Transverse colon (tissue), 4 donors: Measurements from ENCODE around the gene VWA5B1. TPM values are rescaled to one million over a fixed set of nuclear protein-coding genes. Genes with fewer than 3 reads are reported as not detected.

Source experiments
- DNase-seq: peaks from one replicate; pipeline ENCODE4 v3.0.0-alpha.2; 2019
- H3K27ac ChIP-seq, 4 donors: fragments of 200-600 bp; sonication (generic); 2 replicates each; pipeline ENCODE4 v1.5.1; 2016 to 2018; ENCODE audit warnings: inconsistent platforms in 4 of 4
- H3K27me3 ChIP-seq: fragments of 200-600 bp; sonication (generic); 2 replicates; pipeline ENCODE4 v1.5.1; 2017; ENCODE audit warnings: inconsistent platforms
- H3K36me3 ChIP-seq, 4 donors: fragments of 200-600 bp; sonication (generic); 2 replicates each; pipeline ENCODE4 v1.5.1; 2017 to 2019; ENCODE audit warnings: inconsistent platforms in 4 of 4
- H3K4me1 ChIP-seq, 4 donors: fragments of 200-600 bp; sonication (generic); 2 replicates each; pipeline ENCODE4 v1.5.1; 2017 to 2020; ENCODE audit warnings: inconsistent platforms in 4 of 4
- H3K4me3 ChIP-seq, 4 donors: fragments of 200-600 bp; sonication (generic); 1 replicate in 1 of 4; 2 replicates in 3 of 4; pipeline versions ENCODE4 v1.5.1 to v1.6.1; 2017 to 2019; ENCODE audit warnings: inconsistent platforms in 4 of 4
- H3K9me3 ChIP-seq, 2 donors: fragments of 200-600 bp; sonication (generic); 2 replicates each; pipeline ENCODE4 v1.5.1; 2017 to 2019; ENCODE audit warnings: inconsistent platforms in 2 of 2
- EP300 ChIP-seq: sonication (generic); formaldehyde crosslinking; IDR thresholded peaks from one replicate; pipeline ENCODE4 v1.6.1; 2017; ENCODE audit warnings: antibody characterized with exemption, low read depth
- POLR2A ChIP-seq: fragments of 450-650 bp; IDR thresholded peaks from one replicate; pipeline ENCODE4 v1.6.1; 2016; ENCODE audit warnings: antibody characterized with exemption, mild to moderate bottlenecking, moderate library complexity
- POLR2AphosphoS5 ChIP-seq, 3 donors: sonication (generic); formaldehyde crosslinking; IDR thresholded peaks; one replicate each; pipeline ENCODE4 v1.6.1; 2016; ENCODE audit warnings: antibody characterized with exemption in 3 of 3
- WGBS, 2 donors: methylation state at CpG; one replicate each; pipeline ENCODE4 v1.1.5; 2018; ENCODE audit warnings: low coverage in 1 of 2; 5-methylcytosine and 5-hydroxymethylcytosine counted together
- in situ Hi-C, 4 donors: fragments of 200-750 bp; cut with MboI; loops; one replicate each; pipeline versions ENCODE4 v1.15.0 to v1.15.1; 2017; ENCODE audit warnings: low sequenced_read_pairs in 3 of 4, low pct_ligation_motif_present in 1 of 4, low pct_unique_long_range_greater_than_20kb in 1 of 4
- intact Hi-C: fragments of 100-400 bp; cut with DNase I; formaldehyde crosslinking; loops from one replicate; pipeline ENCODE4 v1.15.1; 2023; ENCODE audit warnings: low total_unique reads
- total RNA-seq, 4 donors: library from RNA; depleted of rRNA; stranded (reverse); fragments of >200 nt; gene quantifications; one replicate each; pipeline ENCODE4 v1.1.0, GENCODE V29; 2016
- TF ChIP-seq, protein P1 (sequence below), 5 experiments: fragments of 200-600 bp in 3 of 5; fragments of 450-650 bp in 2 of 5; sonication (generic) in 3 of 5; IDR thresholded peaks; 1 replicate in 2 of 5; 2 replicates in 3 of 5; pipeline ENCODE4 v1.5.1; 2016 to 2017; ENCODE audit warnings: antibody characterized with exemption in 5 of 5, inconsistent platforms in 3 of 5, mild to moderate bottlenecking in 2 of 5, moderate library complexity in 1 of 5

Gene VWA5B1
- total RNA-seq, 4 donors from 2014 or later = not detected

DNA sequence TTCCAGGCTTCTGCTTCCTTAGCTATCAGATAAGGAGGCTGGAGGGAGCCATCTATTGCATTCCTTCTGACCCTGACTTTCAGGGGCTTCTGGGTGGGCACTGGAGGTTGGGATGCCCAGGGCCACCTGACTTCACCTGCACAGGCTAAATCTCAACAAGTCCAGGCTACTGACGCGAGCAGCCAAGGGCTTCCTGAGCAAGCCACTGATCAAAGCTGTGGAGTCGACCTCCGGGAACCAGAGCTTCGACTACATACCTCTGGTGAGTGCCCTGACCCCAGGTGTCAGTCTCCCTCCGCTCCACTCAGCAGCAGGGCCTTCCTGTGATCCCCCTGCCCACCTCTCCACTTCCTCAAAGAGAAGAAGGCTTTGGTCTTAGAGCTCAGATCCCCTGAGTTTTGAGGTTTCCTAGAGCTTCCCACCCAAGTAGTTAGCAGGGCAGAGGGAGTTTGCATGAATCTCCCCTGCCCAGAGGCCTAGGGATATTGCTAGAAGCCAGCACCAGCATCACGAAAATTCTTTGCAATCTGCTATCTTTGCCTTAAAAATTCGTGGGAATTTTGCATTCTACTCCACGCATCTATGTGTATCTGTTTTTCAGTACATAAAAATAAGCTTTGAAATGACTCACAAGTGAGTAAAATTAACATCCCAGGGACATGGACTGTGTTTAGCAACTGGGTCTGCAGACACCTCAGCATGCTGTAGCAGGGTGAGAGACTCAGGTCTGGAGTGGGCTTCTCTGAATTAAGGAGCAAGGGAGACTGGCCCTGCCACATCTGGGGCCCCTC is 61.4 kb downstream of the VWA5B1 start:
- H3K9me3 ChIP-seq = no peaks in the 10 kb centered on the region
- H3K4me1 ChIP-seq = no peaks in the 10 kb centered on the region
- no peaks in the 10 kb centered on the region for H3K27me3 ChIP-seq
- H3K27ac ChIP-seq = no peak overlapping the region
- no peak overlapping the region for H3K4me3 ChIP-seq
- no peak for DNase-seq
- in situ Hi-C loops = no loop called here
- 73% methylated on average over 9 of the region's 9 CpGs; no CpG with 5 or more reads in 1 of the 2 donors for WGBS, 2 donors
- TF ChIP-seq POLR2A (no peak), EP300 (no peak), POLR2AphosphoS5 (IDR thresholded peaks at IDR 0.05) (no peak)
- TF ChIP-seq, protein P1, sequence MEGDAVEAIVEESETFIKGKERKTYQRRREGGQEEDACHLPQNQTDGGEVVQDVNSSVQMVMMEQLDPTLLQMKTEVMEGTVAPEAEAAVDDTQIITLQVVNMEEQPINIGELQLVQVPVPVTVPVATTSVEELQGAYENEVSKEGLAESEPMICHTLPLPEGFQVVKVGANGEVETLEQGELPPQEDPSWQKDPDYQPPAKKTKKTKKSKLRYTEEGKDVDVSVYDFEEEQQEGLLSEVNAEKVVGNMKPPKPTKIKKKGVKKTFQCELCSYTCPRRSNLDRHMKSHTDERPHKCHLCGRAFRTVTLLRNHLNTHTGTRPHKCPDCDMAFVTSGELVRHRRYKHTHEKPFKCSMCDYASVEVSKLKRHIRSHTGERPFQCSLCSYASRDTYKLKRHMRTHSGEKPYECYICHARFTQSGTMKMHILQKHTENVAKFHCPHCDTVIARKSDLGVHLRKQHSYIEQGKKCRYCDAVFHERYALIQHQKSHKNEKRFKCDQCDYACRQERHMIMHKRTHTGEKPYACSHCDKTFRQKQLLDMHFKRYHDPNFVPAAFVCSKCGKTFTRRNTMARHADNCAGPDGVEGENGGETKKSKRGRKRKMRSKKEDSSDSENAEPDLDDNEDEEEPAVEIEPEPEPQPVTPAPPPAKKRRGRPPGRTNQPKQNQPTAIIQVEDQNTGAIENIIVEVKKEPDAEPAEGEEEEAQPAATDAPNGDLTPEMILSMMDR (IDR thresholded peaks at IDR 0.05) = no peak
- intact Hi-C loops = no loop called here
- H3K36me3 ChIP-seq = no peaks in the 10 kb centered on the region

DNA sequence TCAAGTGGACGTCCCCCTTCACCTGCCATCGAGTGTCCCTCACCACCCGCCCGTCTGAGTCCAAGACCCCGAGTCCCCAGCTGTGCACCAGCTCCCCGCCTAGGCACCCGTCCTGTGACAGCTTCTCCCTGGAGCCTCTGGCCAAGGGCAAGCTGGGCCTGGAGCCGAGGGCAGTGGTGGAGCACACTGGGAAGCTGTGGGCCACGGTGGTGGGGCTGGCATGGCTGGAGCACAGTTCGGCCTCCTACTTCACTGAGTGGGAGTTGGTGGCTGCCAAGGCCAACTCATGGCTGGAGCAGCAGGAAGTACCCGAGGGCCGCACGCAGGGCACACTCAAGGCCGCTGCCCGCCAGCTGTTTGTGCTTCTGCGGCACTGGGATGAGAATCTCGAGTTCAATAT is 63.2 kb downstream of the VWA5B1 start:
- Histone ChIP-seq H3K36me3 (no peaks in the 10 kb centered on the region), H3K4me1 (peaks cover 1 to 11% (median 8%) of the 10 kb centered on the region in 4 donors), H3K27me3 (no peaks in the 10 kb centered on the region), H3K9me3 (no peaks in the 10 kb centered on the region), H3K27ac (no peak overlapping the region), H3K4me3 (no peak overlapping the region)
- WGBS, 2 donors = 84% methylated on average over 17 of the region's 17 CpGs; no CpG with 5 or more reads in 1 of the 2 donors
- DNase-seq = no peak
- in situ Hi-C loops (no loop called here), intact Hi-C loops (no loop called here)
- TF ChIP-seq POLR2A = no peak
- TF ChIP-seq, protein P1 (IDR thresholded peaks at IDR 0.05) = no peak
- TF ChIP-seq POLR2AphosphoS5 (IDR thresholded peaks at IDR 0.05) = no peak
- no peak for TF ChIP-seq EP300

- DNase-seq = no peak
- no peaks in the 10 kb centered on the region for H3K9me3 ChIP-seq
These were observed 63.9 kb downstream of the VWA5B1 start for GRCh38 chr1:20354610-20355009.

More at GRCh38 chr1:20354610-20355009, 63.9 kb downstream of the VWA5B1 start:
- in situ Hi-C loops (loop anchor here in 1 of 4 donors (5.0 kb wide), 1 partner anchor 137 kb away; no protein-coding TSS in a partner anchor), intact Hi-C loops (no loop called here)
- Histone ChIP-seq H3K4me3 (no peak overlapping the region), H3K4me1 (peaks cover 4 to 19% (median 11%) of the 10 kb centered on the region in 4 donors), H3K27ac (no peak overlapping the region), H3K36me3 (no peaks in the 10 kb centered on the region), H3K27me3 (no peaks in the 10 kb centered on the region)
- TF ChIP-seq EP300 (no peak), POLR2A (no peak), POLR2AphosphoS5 (IDR thresholded peaks at IDR 0.05) (no peak)
- TF ChIP-seq, protein P1 (IDR thresholded peaks at IDR 0.05) = no peak
- WGBS, 2 donors = 80 to 83% methylated on average over 1 to 4 of the region's 4 CpGs
